Endothelial cell of umbilical vein (primary cell): ENCODE measurements around the gene OLFM1. TPM values are rescaled to one million over a fixed set of nuclear protein-coding genes. Genes with fewer than 3 reads are reported as not detected.

Experiments
- BruUV-seq: library from RNA; stranded (reverse); fragments of 400-500 nt; replicated peaks from 2 replicates; lab custom pipeline; 2021; lab: Mats Ljungman, UMichigan
- CTCF ChIA-PET: fragments of 300-600, 350-600 bp; sonication (Branson Sonifier 250); formaldehyde crosslinking; loops from one replicate; lab custom pipeline; 2021; ENCODE audit warnings: antibody characterized with exemption, inconsistent platforms; lab: Charles Lee
- POLR2A ChIA-PET: fragments of 300-600, 350-600 bp; sonication (Branson Sonifier 250); formaldehyde crosslinking; loops from one replicate; lab custom pipeline; 2021; ENCODE audit warnings: antibody characterized with exemption, inconsistent platforms; lab: Charles Lee
- DNase-seq: peaks from one replicate; pipeline ENCODE4 v3.0.0-alpha.2; 2011; ENCODE audit warnings: low read depth, low spot score
- FAIRE-seq: peaks from 2 replicates; lab custom pipeline; 2011; peaks lifted over from hg19 to GRCh38; lab: Jason Lieb, UNC
- H2AFZ ChIP-seq: 2 replicates; pipeline ENCODE4 v1.6.0; 2012; ENCODE audit warnings: low read depth, low read length, control low read depth, inconsistent platforms
- H3K27ac ChIP-seq: 2 replicates; pipeline ENCODE4 v1.5.1; 2011; ENCODE audit warnings: low read depth, mild to moderate bottlenecking, control low read depth, low read length, moderate library complexity; ENCODE audit not compliant: insufficient read depth
- H3K27me3 ChIP-seq, 2 experiments: 2 replicates each; pipeline versions ENCODE4 v1.6.0 to v1.6.1; 2011; ENCODE audit warnings: low read length in 2 of 2, mixed read lengths in 1 of 2; ENCODE audit not compliant: control insufficient read depth in 2 of 2, insufficient read depth in 2 of 2
- H3K36me3 ChIP-seq, 2 experiments: 2 replicates in 1 of 2; 3 replicates in 1 of 2; pipeline ENCODE4 v1.5.1; 2011; ENCODE audit warnings: low read length in 2 of 2, mild to moderate bottlenecking in 1 of 2, moderate library complexity in 1 of 2; ENCODE audit not compliant: control insufficient read depth in 2 of 2, insufficient read depth in 2 of 2; ENCODE audit errors: extremely low read depth in 1 of 2
- H3K4me1 ChIP-seq: 3 replicates; pipeline ENCODE4 v1.5.1; 2011; ENCODE audit warnings: mild to moderate bottlenecking, low read length; ENCODE audit not compliant: control insufficient read depth, insufficient read depth; ENCODE audit errors: extremely low read depth
- H3K4me2 ChIP-seq: 2 replicates; pipeline ENCODE4 v1.6.1; 2011; ENCODE audit warnings: low read length, control low read depth, mixed read lengths; ENCODE audit not compliant: insufficient read depth
- H3K4me3 ChIP-seq, 3 experiments: fragments of 200-600 bp in 1 of 3; sonication (generic), shearing (Covaris generic) in 1 of 3; replicated peaks in 1 of 3; 2 replicates each; pipeline ENCODE4 v1.5.1; 2011 to 2016; ENCODE audit warnings: control low read depth in 3 of 3, low read length in 3 of 3, mild to moderate bottlenecking in 2 of 3, inconsistent platforms in 1 of 3, low read depth in 1 of 3, moderate library complexity in 1 of 3; ENCODE audit not compliant: insufficient read depth in 1 of 3
- H3K79me2 ChIP-seq: 2 replicates; pipeline ENCODE4 v1.6.0; 2012; ENCODE audit warnings: low read length, inconsistent platforms; ENCODE audit not compliant: control insufficient read depth, insufficient read depth
- H3K9ac ChIP-seq: replicated peaks from 2 replicates; pipeline ENCODE3; 2011; ENCODE audit warnings: low read length, control low read depth; ENCODE audit not compliant: insufficient read depth; ENCODE audit errors: extremely low read depth
- H3K9me1 ChIP-seq: replicated peaks from 3 replicates; pipeline ENCODE4 v1.6.0; 2011; ENCODE audit warnings: mild to moderate bottlenecking, low read length; ENCODE audit not compliant: control insufficient read depth, insufficient read depth; ENCODE audit errors: extremely low read depth
- H3K9me3 ChIP-seq: replicated peaks from 2 replicates; pipeline ENCODE4 v1.5.1; 2012; ENCODE audit warnings: low read length, inconsistent platforms; ENCODE audit not compliant: control insufficient read depth, insufficient read depth
- H4K20me1 ChIP-seq: replicated peaks from 2 replicates; pipeline ENCODE3; 2011; ENCODE audit warnings: mild to moderate bottlenecking, low read length; ENCODE audit not compliant: control insufficient read depth, insufficient read depth; ENCODE audit errors: extremely low read depth
- CTCF ChIP-seq, 2 donors: IDR thresholded peaks; 1 replicate in 1 of 2; 2 replicates in 1 of 2; pipeline ENCODE4 v1.5.1; 2011; ENCODE audit warnings: low read length in 2 of 2, mild to moderate bottlenecking in 2 of 2, moderate library complexity in 2 of 2, control low read depth in 1 of 2, inconsistent platforms in 1 of 2, low read depth in 1 of 2; ENCODE audit not compliant: insufficient read depth in 1 of 2; ENCODE audit errors: extremely low read depth in 1 of 2
- EZH2 ChIP-seq: IDR thresholded peaks from 2 replicates; pipeline ENCODE4 v1.6.1; 2012; ENCODE audit warnings: borderline replicate concordance, low read depth, mild to moderate bottlenecking, moderate library complexity, low read length, inconsistent platforms; ENCODE audit not compliant: severe bottlenecking
- FOS ChIP-seq: IDR thresholded peaks from 2 replicates; pipeline ENCODE4 v1.6.1; 2011; ENCODE audit warnings: mild to moderate bottlenecking, low read length, moderate library complexity, borderline replicate concordance; ENCODE audit not compliant: insufficient read depth
- GATA2 ChIP-seq: IDR thresholded peaks from 2 replicates; pipeline ENCODE4 v1.7.0; 2011; ENCODE audit warnings: low read depth, mild to moderate bottlenecking, moderate library complexity, mixed read lengths, low read length; ENCODE audit not compliant: insufficient read length, insufficient read depth
- JUN ChIP-seq: IDR thresholded peaks from 2 replicates; pipeline ENCODE4 v1.6.1; 2011; ENCODE audit warnings: borderline replicate concordance, low read depth; ENCODE audit not compliant: insufficient read length, insufficient read depth
- MAX ChIP-seq: IDR thresholded peaks from 2 replicates; pipeline ENCODE4 v1.6.1; 2011; ENCODE audit not compliant: insufficient read depth, insufficient read length
- MYC ChIP-seq: IDR thresholded peaks from one replicate; pipeline ENCODE4 v1.6.1; 2011; ENCODE audit warnings: mild to moderate bottlenecking, low read depth, low read length
- POLR2A ChIP-seq: IDR thresholded peaks from 2 replicates; pipeline ENCODE4 v1.6.1; 2012; ENCODE audit warnings: low read depth, mild to moderate bottlenecking, control low read depth, low read length
- POLR2AphosphoS5 ChIP-seq: IDR thresholded peaks from 2 replicates; pipeline ENCODE4 v1.6.1; 2012; ENCODE audit warnings: low read depth, mild to moderate bottlenecking, control low read depth, low read length, moderate library complexity; ENCODE audit not compliant: insufficient read depth
- dilution Hi-C: fragments of 300-500 bp; cut with MboI; formaldehyde crosslinking; loops from one replicate; pipeline ENCODE4 v1.15.0; 2019; ENCODE audit warnings: low sequenced_read_pairs; ENCODE audit not compliant: extremely low pct_ligation_motif_present
- intact Hi-C: fragments of 100-400 bp; cut with micrococcal nuclease; formaldehyde crosslinking; loops from one replicate; pipeline ENCODE4 v1.10.0; 2022
- polyA plus RNA-seq, 4 experiments: library from polyadenylated mRNA; depleted of rRNA in 3 of 4; stranded (reverse) in 3 of 4; unstranded in 1 of 4; fragments of >200 nt; gene quantifications; 2 replicates each; pipeline versions ENCODE4 v1.2.1 to v1.2.3, GENCODE V29; 2011 to 2012; ENCODE audit warnings: missing spikeins in 1 of 4
- total RNA-seq: library from RNA; stranded (reverse); gene quantifications from 2 replicates; pipeline ENCODE4 v1.2.3, GENCODE V29; 2021

OLFM1 gene
- total and polyA plus RNA-seq, 2 donors (not counting 3 experiments of a cell fraction or from before 2014, with no cell fraction given): 0.07 to 0.95 TPM

GRCh38 chr9:135055181-135055580, 32.3 kb upstream of the OLFM1 start:
- peaks cover 0 to 2% of the 10 kb centered on the region in 2 experiments for H3K27me3 ChIP-seq
- intact Hi-C loops (no loop called here), dilution Hi-C loops (no loop called here)
- no peak overlapping the region for H3K27ac ChIP-seq
- no peak overlapping the region for H3K4me3 ChIP-seq
- no TSS peak for BruUV-seq
- ChIA-PET POLR2A (no interaction called here), CTCF (no interaction called here)
- FAIRE-seq: no peak
- no peaks in the 10 kb centered on the region for H3K9me3 ChIP-seq
- H3K9me1 ChIP-seq: no peaks in the 10 kb centered on the region
- DNase-seq: no peak
- no peaks in the 10 kb centered on the region for H3K4me1 ChIP-seq
- no peak overlapping the region for H3K4me2 ChIP-seq
- no peaks in the 10 kb centered on the region for H4K20me1 ChIP-seq
- H2AFZ ChIP-seq: no peak overlapping the region
- no peak for TF ChIP-seq CTCF (IDR thresholded peaks at IDR 0.05; ENCODE audit: extremely low read depth in 1 of 2, insufficient read depth in 1 of 2, low read depth in 1 of 2, low read length in 2 of 2)
- no peak for TF ChIP-seq POLR2AphosphoS5
- TF ChIP-seq MAX: no peak
- no peak for TF ChIP-seq POLR2A
- TF ChIP-seq GATA2: no peak
- TF ChIP-seq JUN: no peak
- TF ChIP-seq FOS: no peak
- TF ChIP-seq MYC: no peak
- no peak for TF ChIP-seq EZH2
- H3K9ac ChIP-seq: no peak overlapping the region
- H3K79me2 ChIP-seq: no peaks in the 10 kb centered on the region
- no peaks in the 10 kb centered on the region for H3K36me3 ChIP-seq
